ENCODE data around the gene NDUFAF5. TPM values are rescaled to one million over a fixed set of nuclear protein-coding genes. Genes with fewer than 3 reads are reported as not detected.
A peak's percentile ranks its signal among the peaks of the same experiment; 100 is the strongest.
"Not testable (repeated sequence)": the region's sequence is repeated elsewhere in the genome, so short reads cannot be mapped to it uniquely, and the experiment has no call there.

Gene NDUFAF5, protein sequence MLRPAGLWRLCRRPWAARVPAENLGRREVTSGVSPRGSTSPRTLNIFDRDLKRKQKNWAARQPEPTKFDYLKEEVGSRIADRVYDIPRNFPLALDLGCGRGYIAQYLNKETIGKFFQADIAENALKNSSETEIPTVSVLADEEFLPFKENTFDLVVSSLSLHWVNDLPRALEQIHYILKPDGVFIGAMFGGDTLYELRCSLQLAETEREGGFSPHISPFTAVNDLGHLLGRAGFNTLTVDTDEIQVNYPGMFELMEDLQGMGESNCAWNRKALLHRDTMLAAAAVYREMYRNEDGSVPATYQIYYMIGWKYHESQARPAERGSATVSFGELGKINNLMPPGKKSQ
- polyA plus RNA-seq (2014; cell fraction: cytosol; rRNA removed), result 22.0 and 26.1 TPM in 2 replicates
- polyA plus RNA-seq (2014; cell fraction: nucleus; rRNA removed), result 31.4 and 35.5 TPM in 2 replicates

DNA sequence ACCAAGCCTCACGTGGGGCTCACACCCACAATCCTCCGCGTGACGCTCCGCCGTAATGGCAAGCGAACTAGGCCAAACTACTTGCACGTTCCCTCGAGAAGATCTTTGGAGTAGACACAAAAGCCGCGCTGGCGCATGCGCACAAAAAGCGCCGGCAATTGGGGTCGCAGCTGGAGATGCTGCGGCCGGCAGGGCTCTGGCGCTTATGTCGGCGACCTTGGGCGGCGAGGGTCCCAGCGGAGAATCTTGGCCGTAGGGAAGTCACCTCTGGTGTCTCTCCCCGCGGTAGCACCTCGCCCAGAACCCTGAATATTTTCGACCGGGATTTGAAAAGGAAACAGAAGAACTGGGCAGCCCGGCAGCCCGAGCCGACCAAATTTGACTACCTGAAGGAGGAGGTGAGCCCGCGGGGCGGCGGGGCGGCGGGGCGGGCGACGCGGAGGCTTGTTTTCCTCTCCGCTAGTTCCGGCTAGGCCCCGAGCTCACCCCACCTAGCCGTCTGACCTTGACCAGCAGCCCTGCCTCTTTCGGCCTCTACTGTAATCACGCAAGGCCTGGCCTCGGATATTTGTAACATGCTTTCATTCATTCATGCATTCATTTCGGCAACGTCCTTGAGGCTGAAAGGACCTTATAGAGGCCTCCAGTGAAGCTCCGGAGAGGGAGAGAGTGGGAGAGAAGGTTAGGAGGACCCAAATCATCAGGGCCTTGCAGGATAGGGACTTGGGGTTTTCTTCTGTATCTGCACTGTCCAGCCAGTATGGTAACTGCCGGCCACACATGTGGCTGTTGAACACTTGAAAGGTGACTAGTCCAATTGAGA is at the start of gene NDUFAF5, which contains the start of gene ESF1:
Gene NDUFAF5, plus strand, starts transcription at position 136 of the 823 bp plus-strand sequence. Its CDS starts 41 bp downstream, at position 177.
Gene ESF1, minus strand, starts transcription at position 27 of the 823 bp plus-strand sequence. CDS start 1,779 bp downstream, outside the sequence.
- peak; percentile 99 for DNase-seq (ENCODE audit: low spot score)

DNA sequence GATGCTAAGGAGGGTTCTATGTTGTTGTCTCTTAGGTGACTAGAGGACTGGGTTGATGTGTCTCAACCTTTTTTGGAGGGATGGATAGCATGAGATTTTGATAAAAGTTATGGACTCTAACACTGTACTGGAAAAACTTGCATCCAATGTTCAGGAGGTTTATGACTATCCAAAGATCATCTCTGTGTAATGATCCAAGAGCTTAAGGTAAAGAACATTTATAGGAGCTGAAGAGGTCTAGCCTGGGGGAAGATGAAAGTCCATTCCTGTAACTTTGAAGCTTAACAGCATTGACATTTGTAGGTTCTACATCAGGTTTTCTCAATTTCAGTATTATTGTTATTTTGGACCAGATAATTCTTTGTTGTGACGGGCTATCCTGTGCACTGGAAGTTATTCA is 49.0 kb upstream of the NDUFAF5 start:
- no peak for DNase-seq (ENCODE audit: low spot score)

DNA sequence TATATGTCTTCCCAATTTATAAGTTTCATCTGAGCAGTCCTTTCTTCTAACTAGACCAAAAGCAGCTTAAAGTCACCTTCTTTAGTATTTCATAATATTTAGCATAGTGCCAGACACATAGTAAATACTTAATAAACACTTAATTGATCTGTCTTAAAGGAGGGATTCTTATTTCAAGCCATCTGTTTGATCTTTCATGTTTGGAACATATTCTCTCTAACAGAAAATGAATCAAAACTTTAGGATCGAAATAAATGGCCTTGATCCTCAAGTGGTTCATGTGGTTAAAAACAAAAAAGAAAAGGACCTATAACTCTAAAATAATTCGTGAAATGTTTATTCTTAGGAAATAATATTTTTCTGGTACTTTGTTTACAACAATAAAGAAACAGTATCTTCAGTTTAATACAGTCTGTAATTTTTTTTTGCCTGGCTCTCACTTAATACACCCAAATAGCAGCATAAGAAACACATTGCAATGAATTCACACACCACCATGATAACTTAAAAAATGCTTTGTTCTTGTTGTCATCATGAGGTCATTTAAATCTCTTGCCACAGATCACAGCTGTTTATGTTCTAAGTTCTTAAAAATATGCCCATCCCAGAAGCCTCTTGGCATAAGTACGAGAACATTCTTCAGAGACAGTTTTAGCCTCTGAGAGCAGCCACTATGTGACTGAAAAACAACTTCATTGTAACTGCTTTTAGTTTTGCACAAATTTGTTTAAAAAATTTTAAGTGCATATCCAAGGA is 48.2 kb upstream of the NDUFAF5 start:
- no peak for DNase-seq (ENCODE audit: low spot score)

DNA sequence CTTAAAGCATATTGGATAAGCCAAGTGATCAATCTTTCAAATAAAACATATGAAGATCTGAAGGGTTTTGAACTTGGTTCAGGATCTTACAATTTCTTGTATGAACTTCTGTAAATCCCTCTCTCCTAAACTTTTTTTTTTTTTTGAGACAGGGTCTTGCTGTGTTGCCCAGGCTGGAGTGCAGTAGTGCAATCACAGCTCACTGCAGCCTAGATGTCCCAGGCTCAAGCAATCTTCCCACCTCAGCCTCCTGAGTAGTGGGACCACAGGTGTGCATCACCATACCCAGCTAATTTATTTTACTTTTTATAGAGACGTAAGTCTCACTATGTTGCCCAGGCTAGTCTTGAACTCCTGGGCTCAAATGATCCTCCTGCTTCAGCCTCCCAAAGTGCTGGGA is 46.6 kb upstream of the NDUFAF5 start:
- DNase-seq (ENCODE audit: low spot score), result not testable (repeated sequence)

DNA sequence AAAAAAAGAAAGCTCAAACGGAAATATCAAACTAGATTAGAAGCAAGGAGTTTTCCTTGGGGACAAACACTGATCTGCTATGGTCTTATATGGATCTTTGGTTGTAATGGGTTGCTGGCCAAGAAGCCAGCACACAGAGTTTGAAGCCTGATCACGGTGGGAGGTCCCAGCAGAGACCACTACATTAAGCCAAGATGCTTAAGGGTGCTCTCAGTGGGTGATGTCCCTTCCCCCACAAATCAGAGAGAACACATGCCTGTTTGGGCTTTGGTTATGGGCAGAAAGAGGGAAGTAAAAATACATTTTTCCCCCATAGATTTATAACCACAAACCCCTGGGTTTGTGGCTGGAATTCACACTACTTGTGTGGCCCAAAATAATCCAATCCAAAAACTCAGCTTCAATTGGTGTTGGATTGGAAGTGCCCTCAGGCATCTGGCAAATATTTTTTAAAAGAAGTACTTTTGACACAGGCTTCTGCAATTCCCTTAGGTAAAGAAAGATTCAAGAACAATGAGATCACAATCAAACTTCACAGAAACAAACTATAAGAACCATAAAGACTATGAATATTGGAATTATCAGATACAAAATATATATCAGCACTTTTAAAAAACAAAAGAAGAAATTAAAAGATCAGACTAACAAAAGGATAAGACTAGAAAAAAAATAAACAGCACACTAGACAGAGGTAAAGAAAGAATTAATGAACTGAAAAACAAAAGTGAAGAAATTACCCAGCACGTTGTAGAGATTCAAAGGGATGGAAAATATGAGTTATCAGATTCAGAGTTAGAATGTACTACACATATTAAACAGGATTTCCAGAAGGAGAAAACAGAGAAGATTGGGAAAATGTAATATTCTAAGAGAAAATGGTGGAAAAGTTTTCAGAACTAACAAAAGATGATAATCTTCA is 44.8 kb upstream of the NDUFAF5 start:
- no peak for DNase-seq (ENCODE audit: low spot score)

DNA sequence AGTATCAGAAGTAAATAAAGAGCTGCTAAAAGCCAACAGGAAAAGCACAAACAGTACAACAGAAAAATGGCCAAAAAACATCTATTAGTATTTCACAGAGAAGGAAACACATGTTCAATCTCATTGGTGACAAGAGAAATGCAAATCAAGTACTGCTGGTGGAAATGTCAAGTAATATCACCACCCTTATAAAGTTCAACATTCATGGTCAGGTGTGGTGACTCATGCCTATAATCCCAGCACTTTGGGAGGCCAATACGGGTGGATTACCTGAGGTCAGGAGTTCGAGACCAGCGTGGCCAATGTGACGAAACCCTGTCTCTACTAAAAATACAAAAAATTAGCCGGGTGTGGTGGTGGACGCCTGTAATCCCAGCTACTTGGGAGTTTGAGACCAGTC is 42.9 kb upstream of the NDUFAF5 start:
- DNase-seq (ENCODE audit: low spot score), result no peak

DNA sequence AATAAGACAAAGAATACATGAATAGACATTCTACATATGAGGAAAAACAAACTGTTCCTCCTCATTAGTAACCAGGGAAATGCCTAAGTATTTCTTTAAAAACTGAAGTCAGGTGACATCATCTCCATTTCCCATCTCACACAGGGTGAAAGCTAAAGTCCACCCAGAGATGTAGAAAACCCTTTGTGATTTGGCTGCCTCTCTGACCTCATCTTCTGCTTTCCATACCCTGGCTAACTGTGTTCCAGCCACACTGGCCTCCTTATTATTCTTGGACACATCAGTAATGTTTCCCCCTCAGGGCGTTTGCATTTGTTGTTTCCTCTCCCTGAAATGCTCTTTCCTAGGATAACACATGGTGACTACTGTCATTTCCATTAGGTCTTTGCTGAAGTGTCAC is 40.5 kb upstream of the NDUFAF5 start:
- no peak for DNase-seq (ENCODE audit: low spot score)

DNA sequence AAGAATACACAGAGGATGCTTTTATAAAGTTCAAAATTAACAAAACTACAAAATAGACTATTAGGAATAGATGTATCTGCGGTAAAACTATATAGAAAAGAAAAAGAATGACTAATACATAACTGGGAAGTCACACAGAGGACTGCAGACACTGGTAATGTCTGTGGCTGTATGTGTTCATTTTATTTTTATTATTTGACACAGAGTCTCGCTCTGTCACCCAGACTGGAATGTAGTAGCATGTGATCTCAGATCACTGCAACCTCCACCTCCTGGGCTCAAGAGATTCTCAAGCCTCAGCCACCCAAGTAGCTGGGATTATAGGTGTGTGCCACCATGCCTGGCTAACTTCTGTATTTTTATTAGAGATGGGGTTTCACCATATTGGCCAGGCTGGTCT is 39.0 kb upstream of the NDUFAF5 start:
- no peak for DNase-seq (ENCODE audit: low spot score)

DNA sequence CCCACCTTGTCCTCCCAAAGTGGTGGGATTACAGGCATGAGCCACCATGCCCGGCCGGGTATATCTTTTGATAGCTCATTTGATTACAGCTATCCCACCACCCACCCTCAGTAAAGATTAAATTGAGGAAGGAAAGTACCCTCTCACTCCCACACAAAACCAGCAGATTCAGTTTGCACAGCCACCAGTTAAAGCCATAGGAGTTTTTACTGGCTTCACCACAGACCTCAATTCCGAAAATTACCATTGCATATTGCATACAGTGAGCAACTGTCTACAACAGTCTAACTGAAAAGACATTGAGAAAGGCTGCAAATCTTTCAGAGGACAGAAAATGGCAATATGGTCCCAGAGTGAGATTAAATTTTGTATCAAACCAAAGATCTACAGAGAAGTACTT is 35.0 kb upstream of the NDUFAF5 start:
- DNase-seq (ENCODE audit: low spot score), result no peak

DNA sequence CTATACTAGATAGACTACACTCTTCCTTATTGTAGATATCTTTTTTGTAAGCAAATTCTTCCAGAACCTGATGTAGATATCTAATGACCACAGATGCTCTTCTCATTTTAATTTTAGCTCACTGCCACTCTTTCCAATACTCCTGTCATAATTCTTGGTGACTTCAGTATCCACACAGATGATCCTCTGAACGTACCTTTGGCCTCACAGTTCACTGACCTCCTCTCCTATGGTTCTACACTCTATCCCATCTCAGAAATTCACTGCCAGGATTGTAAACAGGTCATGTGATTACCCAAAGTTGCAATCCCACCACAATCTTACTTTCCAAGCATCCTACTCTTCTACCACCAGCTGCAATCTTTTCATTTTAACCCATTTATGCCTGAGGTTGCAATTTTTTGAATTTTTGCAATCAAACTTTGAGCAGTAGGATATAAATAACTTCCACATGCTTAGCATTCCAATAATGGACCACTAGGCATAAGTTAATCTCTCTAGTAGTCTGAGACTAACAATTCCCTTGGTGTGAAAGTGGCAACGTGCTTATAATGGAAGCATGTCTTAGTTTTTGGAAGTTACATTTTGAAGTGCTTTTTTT is 31.3 kb upstream of the NDUFAF5 start:
- DNase-seq (ENCODE audit: low spot score), result no peak

DNA sequence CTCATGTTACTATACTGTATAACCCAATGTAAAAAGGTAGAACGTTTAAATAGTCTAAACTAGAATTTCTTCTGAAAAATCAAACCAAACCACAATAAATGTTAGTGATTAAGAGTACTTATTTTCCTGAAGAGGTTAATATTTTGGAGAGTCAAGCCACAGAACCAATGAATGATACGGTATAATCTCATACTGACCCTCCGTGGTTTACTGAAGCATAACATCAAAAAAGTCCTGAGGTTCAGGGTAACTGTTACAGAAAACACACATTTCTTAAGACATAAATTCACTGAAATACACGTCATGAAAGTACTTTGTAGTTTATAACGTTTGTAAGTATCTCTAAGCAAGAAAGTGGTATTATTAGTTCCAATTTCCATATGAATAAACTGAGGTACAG is 29.0 kb upstream of the NDUFAF5 start:
- no peak for DNase-seq (ENCODE audit: low spot score)

DNA sequence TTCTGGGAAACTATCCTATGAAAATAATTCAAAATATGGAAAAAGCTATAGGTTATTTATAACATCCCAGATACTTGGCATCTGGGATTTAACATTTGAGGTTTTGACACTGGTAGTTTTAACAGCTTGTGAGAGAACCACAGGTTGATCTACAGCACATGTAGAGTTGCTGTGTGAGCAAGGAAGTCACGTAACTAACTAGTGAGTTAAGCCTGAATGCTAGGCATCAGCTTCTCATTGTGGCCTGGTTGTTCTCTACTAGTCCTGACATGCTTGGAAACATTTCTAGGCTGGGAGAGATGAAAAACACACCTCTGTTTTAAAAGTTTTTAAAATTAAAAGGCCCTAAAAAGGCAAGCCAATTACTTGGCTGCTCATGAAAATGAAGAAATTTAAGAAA is 28.3 kb upstream of the NDUFAF5 start:
- DNase-seq (ENCODE audit: low spot score), result no peak

DNA sequence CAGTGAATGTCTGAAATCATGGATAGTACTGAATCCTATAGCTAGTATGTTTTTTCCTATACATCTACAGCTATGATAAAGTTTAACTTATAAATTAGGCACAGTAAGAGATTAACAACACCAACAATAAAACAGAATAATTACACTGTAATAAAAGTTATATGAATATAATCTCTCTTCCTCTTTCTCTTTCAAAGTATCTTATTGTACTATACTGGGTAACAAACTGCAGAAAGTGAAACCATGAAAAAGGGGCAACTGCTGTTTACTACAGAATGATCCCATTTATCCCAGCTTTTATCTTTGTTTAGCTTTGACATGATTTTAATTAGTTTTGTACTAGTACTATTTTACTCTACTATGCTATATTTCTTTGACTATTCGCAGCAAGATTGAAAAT is 25.9 kb upstream of the NDUFAF5 start:
- DNase-seq (ENCODE audit: low spot score), result no peak

DNA sequence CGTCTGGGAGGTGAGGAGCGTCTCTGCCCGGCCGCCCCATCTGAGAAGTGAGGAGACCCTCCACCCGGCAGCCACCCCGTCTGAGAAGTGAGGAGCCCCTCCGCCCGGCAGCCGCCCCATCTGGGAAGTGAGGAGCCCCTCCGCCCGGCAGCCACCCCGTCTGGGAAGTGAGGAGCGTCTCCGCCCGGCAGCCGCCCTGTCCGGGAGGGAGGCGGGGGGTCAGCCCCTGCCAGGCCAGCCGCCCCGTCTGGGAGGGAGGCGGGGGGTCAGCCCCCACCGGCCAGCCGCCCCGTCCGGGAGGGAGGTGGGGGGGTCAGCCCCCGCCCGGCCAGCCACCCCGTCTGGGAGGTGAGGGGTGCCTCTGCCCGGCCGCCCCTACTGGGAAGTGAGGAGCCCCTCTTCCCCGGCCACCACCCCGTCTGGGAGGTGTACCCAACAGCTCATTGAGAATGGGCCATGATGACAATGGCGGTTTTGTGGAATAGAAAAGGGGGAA is 24.3 kb upstream of the NDUFAF5 start:
- not testable (repeated sequence) for DNase-seq (ENCODE audit: low spot score)

DNA sequence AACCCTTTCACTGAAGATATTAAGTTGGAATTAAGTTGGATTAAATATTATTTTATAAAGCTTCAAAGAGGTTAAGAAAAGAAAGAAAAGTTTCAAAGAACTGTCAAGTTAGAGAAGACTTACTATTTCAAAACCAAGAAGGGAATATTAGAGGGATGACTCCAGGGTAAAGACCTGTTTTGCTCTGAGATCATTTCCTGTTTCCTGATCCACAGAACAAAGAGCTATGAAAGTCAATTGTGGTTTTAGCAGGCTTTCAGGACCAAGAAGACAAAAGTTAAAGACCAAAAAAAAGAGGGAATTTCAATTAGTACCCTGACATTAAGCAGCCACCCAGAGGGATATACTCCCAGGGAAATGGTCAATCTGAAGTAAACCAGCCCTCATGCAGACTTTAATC is 19.5 kb upstream of the NDUFAF5 start:
- no peak for DNase-seq (ENCODE audit: low spot score)

DNA sequence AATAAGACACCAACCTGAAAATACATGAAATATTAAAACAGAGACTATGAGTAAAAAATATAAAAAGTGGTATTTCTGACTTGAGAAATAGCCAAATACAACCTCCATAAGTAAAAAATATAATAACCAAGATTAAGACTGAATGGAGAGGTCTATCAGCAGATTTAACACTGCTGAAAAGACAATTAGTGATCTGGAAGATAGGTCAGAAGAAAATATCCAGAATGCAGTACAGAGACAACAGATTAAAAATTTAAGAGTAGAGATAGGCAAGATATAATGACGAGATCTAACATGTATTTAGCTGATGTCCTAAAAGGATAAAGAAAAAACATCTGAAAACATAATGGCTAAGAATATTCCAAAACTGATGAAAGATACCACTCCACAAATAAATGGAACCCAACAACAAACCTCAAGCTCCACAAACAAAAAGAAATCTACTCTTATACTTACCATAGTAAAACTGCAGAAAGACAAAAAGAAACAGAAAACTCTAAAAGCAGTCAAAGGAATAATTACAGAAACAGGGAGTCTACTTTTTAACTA is 18.9 kb upstream of the NDUFAF5 start:
- no peak for DNase-seq (ENCODE audit: low spot score)

DNA sequence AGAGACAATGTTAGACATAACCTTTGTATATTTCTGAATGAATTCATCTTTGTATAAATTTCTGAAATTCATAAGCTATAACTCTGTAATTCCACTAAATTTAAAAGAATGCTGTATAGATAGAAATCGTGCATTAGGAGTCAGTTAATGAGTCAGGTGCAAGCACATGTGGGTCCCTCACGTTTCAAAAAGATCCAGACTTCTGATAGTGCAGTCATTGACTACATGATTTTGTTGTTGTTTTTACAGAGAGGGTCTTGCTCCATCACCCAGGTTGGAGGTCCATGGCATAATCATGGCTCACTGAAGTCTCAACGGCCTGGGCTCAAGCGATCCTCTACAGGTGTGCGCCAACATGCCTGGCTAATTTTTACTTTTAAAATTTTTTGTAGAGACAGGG is 14.7 kb upstream of the NDUFAF5 start:
- DNase-seq (ENCODE audit: low spot score), result no peak

DNA sequence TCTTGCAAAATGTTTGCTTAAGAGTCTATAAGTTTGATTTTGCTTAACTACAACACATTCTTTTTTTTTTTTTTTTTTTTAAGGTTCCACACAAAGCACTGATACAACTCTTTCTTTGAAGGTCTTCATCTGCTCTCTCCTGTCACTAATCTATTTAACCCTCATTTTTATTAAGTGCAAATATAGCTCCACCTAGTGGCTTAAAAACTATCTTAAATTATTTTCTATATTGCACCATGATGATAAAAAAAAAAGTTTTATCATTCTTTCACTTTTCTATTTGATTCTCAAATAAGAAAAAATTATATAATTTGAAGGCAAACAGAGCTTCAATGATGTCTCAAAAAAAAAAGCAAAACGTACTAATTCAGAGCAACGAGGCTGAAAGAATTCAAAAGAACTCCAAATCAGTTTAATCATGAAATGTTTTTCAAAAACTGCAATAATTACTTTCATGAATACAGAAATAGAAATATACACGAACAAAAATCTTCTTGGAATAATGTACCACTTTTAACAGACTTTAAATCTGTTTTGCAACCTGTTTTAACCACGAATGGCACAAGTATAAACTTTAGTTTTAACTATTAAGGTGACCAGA is 12.9 kb upstream of the NDUFAF5 start:
- DNase-seq (ENCODE audit: low spot score), result peak; percentile 15

DNA sequence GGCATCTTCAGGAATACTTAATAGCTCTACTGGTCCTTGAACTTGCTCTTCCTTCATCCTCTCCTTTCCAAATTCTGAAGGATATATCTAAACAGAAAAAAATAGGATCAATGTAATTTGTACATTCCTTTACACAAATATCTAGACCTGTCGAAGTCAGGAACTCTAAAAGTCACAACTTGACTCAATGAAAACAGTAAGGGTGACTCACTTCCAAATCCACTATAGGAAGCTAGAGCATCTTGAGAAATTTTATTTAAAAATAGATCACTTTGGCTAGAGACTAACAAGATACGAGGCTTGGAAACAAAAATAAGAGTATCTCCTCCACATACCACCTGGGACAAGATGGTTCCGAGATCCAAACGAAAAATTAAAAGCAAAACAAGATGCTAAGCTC is 12.3 kb upstream of the NDUFAF5 start:
- no peak for DNase-seq (ENCODE audit: low spot score)

Data from SK-N-DZ (cell line).